ENCODE measurements around the gene NRIP1. TPM values are rescaled to one million over a fixed set of nuclear protein-coding genes. Genes with fewer than 3 reads are reported as not detected.

Gene NRIP1
- total RNA-seq, 1 experiment from 2014 or later = 10.4 TPM

GRCh38 chr21:14962217-14962616 lies 102.6 kb downstream of the NRIP1 start:
- H2BK15ac ChIP-seq (ENCODE audit: low read depth, low read length) = no peak overlapping the region
- H3K27me3 Mint-ChIP-seq (ENCODE audit: low read depth) = no peaks in the 10 kb centered on the region

More at GRCh38 chr21:14962217-14962616, 102.6 kb downstream of the NRIP1 start:
- Histone ChIP-seq H4K91ac (ENCODE audit: insufficient read length, low read depth, low read length) (no peak overlapping the region), H2AFZ (ENCODE audit: low read length) (no peak overlapping the region), H2BK20ac (ENCODE audit: low read depth, low read length, poor library complexity, severe bottlenecking) (no peak overlapping the region), H3K9ac (ENCODE audit: extremely low read depth, insufficient read length, low read length) (no peak overlapping the region), H3K79me1 (ENCODE audit: insufficient read depth, low read depth, low read length, poor library complexity, severe bottlenecking) (no peaks in the 10 kb centered on the region), H4K5ac (ENCODE audit: insufficient read length, low read depth, low read length) (no peak overlapping the region), H3K4me2 (ENCODE audit: insufficient read depth, insufficient read length, low read length) (no peak overlapping the region), H2BK12ac (ENCODE audit: insufficient read length, low read depth, low read length) (no peak overlapping the region), H3K27ac (ENCODE audit: insufficient read length, low read depth, low read length) (no peak overlapping the region), H2AK5ac (ENCODE audit: insufficient read length, low read length) (no peak overlapping the region), H2BK120ac (ENCODE audit: low read depth, low read length, poor library complexity, severe bottlenecking) (no peak overlapping the region), H3T11ph (ENCODE audit: low read length) (no peak overlapping the region), H3K56ac (ENCODE audit: insufficient read length, low read depth, low read length) (no peak overlapping the region), H3K27me3 (ENCODE audit: insufficient read depth, low read length) (no peaks in the 10 kb centered on the region), H4K20me1 (ENCODE audit: control insufficient read depth, insufficient read depth, insufficient read length) (no peaks in the 10 kb centered on the region), H3K9me3 (ENCODE audit: control insufficient read depth, low read depth, low read length) (no peaks in the 10 kb centered on the region), H3K18ac (ENCODE audit: insufficient read length, low read depth, low read length) (no peak overlapping the region), H3K23me2 (ENCODE audit: insufficient read length, low read depth, low read length, poor library complexity, severe bottlenecking) (no peaks in the 10 kb centered on the region), H4K8ac (replicated peaks; ENCODE audit: insufficient read length, low read depth, low read length) (no peak overlapping the region), H3K23ac (ENCODE audit: insufficient read length, low read depth, low read length) (no peak overlapping the region), H3K4me1 (ENCODE audit: insufficient read depth, low read length) (no peaks in the 10 kb centered on the region), H3K14ac (ENCODE audit: insufficient read depth, low read length) (no peak overlapping the region), H3K4ac (ENCODE audit: low read depth, low read length) (no peak overlapping the region), H2BK5ac (ENCODE audit: insufficient read length, low read length) (no peak overlapping the region), H3K79me2 (ENCODE audit: insufficient read depth, low read length) (no peaks in the 10 kb centered on the region)
- Mint-ChIP-seq H3K36me3 (ENCODE audit: insufficient read depth in 1 of 3, low read depth in 3 of 3) (peaks cover 7 to 11% (median 8%) of the 10 kb centered on the region in 3 experiments; a peak in 5 of 7 replicates), H3K9me3 (no peaks in the 10 kb centered on the region), H3K4me3 (no peak overlapping the region), H3K27ac (no peak overlapping the region), H3K4me1 (peaks cover 6 to 7% of the 10 kb centered on the region in 2 experiments)
- no CpG with 5 or more reads among the region's 3 CpGs for WGBS (ENCODE audit: extremely low coverage, insufficient read length, low lambda C conversion rate)
- TF ChIP-seq CTCF (conservative IDR thresholded peaks at IDR 0.05) = no peak
- DNase-seq = no peak
